Mesenchymal stem cell (in vitro differentiated cells and primary cell): Measurements from ENCODE around the gene VMP1.

ENCODE experiments used
- DNase-seq: peaks from one replicate; pipeline ENCODE4 v3.0.0-alpha.2; 2013
- H2AFZ ChIP-seq: one replicate; pipeline ENCODE4 v1.6.1; 2013; ENCODE audit warnings: low read depth, mild to moderate bottlenecking, control low read depth, inconsistent platforms, low read length, moderate library complexity
- H2AK5ac ChIP-seq: 2 replicates; pipeline ENCODE4 v1.6.1; 2013; ENCODE audit warnings: low read length, moderate library complexity, mild to moderate bottlenecking, inconsistent platforms; ENCODE audit not compliant: severe bottlenecking
- H2BK120ac ChIP-seq: one replicate; pipeline ENCODE4 v1.6.1; 2013; ENCODE audit warnings: low read depth, mild to moderate bottlenecking, inconsistent platforms, low read length, moderate library complexity
- H2BK12ac ChIP-seq, 2 experiments: one replicate each; pipeline ENCODE4 v1.6.1; 2013; ENCODE audit warnings: inconsistent platforms in 2 of 2, low read length in 2 of 2, mild to moderate bottlenecking in 2 of 2, moderate library complexity in 2 of 2, control low read depth in 1 of 2
- H2BK15ac ChIP-seq: one replicate; pipeline ENCODE4 v1.6.1; 2013; ENCODE audit warnings: mild to moderate bottlenecking, low read depth, inconsistent platforms; ENCODE audit not compliant: poor library complexity, severe bottlenecking
- H2BK5ac ChIP-seq: 2 replicates; pipeline ENCODE4 v1.6.1; 2013; ENCODE audit warnings: low read depth, mild to moderate bottlenecking, low read length, control low read depth, inconsistent platforms; ENCODE audit not compliant: poor library complexity, severe bottlenecking
- H3K14ac ChIP-seq, 2 experiments: one replicate each; pipeline ENCODE4 v1.6.1; 2013; ENCODE audit warnings: inconsistent platforms in 2 of 2, low read length in 2 of 2, control low read depth in 1 of 2, mild to moderate bottlenecking in 1 of 2, moderate library complexity in 1 of 2
- H3K18ac ChIP-seq, 2 experiments: one replicate each; pipeline ENCODE4 v1.6.1; 2013; ENCODE audit warnings: inconsistent platforms in 2 of 2, low read length in 2 of 2, control low read depth in 1 of 2, low read depth in 1 of 2, mild to moderate bottlenecking in 1 of 2
- H3K23ac ChIP-seq, 2 experiments: one replicate each; pipeline ENCODE4 v1.6.1; 2013; ENCODE audit warnings: inconsistent platforms in 2 of 2, low read length in 2 of 2, mild to moderate bottlenecking in 2 of 2, moderate library complexity in 2 of 2, control low read depth in 1 of 2
- H3K27ac ChIP-seq: 2 replicates; pipeline ENCODE4 v1.5.1; 2013; ENCODE audit warnings: mild to moderate bottlenecking, moderate library complexity, low read length, control low read depth, inconsistent platforms; ENCODE audit not compliant: poor library complexity, severe bottlenecking
- H3K27me3 ChIP-seq, 2 experiments: 2 replicates each; pipeline versions ENCODE4 v1.6.1 to v1.7.0; 2013; ENCODE audit warnings: low read length in 2 of 2, mild to moderate bottlenecking in 2 of 2, moderate library complexity in 2 of 2, control low read depth in 1 of 2, inconsistent platforms in 1 of 2; ENCODE audit not compliant: control insufficient read depth in 1 of 2, insufficient read depth in 1 of 2
- H3K36me3 ChIP-seq, 2 experiments: 2 replicates each; pipeline versions ENCODE4 v1.6.1 to v1.7.0; 2013; ENCODE audit warnings: low read length in 2 of 2, control low read depth in 1 of 2, inconsistent platforms in 1 of 2, low read depth in 1 of 2, mild to moderate bottlenecking in 1 of 2; ENCODE audit not compliant: insufficient read depth in 2 of 2, control insufficient read depth in 1 of 2
- H3K4ac ChIP-seq, 2 experiments: one replicate each; pipeline ENCODE4 v1.6.1; 2013; ENCODE audit warnings: inconsistent platforms in 2 of 2, low read length in 2 of 2, mild to moderate bottlenecking in 2 of 2, moderate library complexity in 2 of 2, control low read depth in 1 of 2, low read depth in 1 of 2
- H3K4me1 ChIP-seq: 2 replicates; pipeline ENCODE4 v1.6.1; 2013; ENCODE audit warnings: low read depth, low read length, control low read depth; ENCODE audit not compliant: control insufficient read depth, insufficient read depth
- H3K4me2 ChIP-seq: 2 replicates; pipeline ENCODE4 v1.6.1; 2013; ENCODE audit warnings: low read length, mild to moderate bottlenecking, inconsistent platforms; ENCODE audit not compliant: poor library complexity, severe bottlenecking
- H3K4me3 ChIP-seq, 2 experiments: 2 replicates each; pipeline versions ENCODE4 v1.5.1 to v1.7.0; 2013; ENCODE audit warnings: low read length in 2 of 2, mild to moderate bottlenecking in 2 of 2, control low read depth in 1 of 2, low read depth in 1 of 2; ENCODE audit not compliant: insufficient read depth in 1 of 2
- H3K79me1 ChIP-seq: replicated peaks from 2 replicates; pipeline ENCODE4 v1.6.1; 2013; ENCODE audit warnings: mild to moderate bottlenecking, control low read depth, low read length, inconsistent platforms; ENCODE audit not compliant: poor library complexity, severe bottlenecking
- H3K9ac ChIP-seq: 2 replicates; pipeline ENCODE4 v1.7.0; 2013; ENCODE audit warnings: mild to moderate bottlenecking, low read length, moderate library complexity
- H3K9me3 ChIP-seq: 2 replicates; pipeline ENCODE4 v1.7.0; 2013; ENCODE audit warnings: mild to moderate bottlenecking, low read length; ENCODE audit not compliant: control insufficient read depth
- H4K8ac ChIP-seq: one replicate; pipeline ENCODE4 v1.6.1; 2013; ENCODE audit warnings: inconsistent platforms, mild to moderate bottlenecking, low read length, moderate library complexity
- H4K91ac ChIP-seq: one replicate; pipeline ENCODE4 v1.6.1; 2013; ENCODE audit warnings: mild to moderate bottlenecking, low read length, inconsistent platforms
- WGBS: methylation state at CpG from one replicate; pipeline ENCODE4 v1.1.7; 2013; ENCODE audit warnings: mixed read lengths; 5-methylcytosine and 5-hydroxymethylcytosine counted together

Gene VMP1

DNA sequence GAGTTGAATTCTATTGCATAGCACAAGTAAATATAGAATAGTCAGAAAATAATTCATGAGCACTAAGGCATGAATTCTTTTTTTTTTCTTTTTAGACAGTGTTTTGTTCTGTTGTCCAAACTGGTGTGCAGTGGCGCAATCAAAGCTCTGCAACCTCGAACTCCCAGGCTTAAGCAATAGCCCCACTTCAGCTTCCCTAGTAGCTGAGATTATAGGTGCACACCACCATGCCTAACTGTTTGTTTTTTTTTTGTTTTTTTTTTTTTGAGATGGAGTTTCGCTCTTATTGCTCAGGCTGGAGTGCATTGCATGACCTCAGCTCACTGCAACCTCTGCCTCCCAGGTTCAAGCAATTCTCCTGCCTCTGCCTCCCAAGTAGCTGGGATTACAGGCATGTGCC lies 168.7 kb downstream of the VMP1 start:
- H3K23ac ChIP-seq: no peak overlapping the region
- H4K8ac ChIP-seq: no peak overlapping the region
- no peak overlapping the region for H2AFZ ChIP-seq
- H3K4ac ChIP-seq: no peak overlapping the region
- peaks cover 5% of the 10 kb centered on the region for H3K79me1 ChIP-seq
- H2BK5ac ChIP-seq: no peak overlapping the region
- H2BK120ac ChIP-seq: no peak overlapping the region
- no peak overlapping the region for H2BK12ac ChIP-seq
- peak; percentile 40 for DNase-seq
- 40% methylated on average over 1 of the region's 3 CpGs for WGBS
- H2AK5ac ChIP-seq: no peak overlapping the region
- no peak overlapping the region for H3K18ac ChIP-seq
- peaks cover 12 to 16% of the 10 kb centered on the region in 2 experiments for H3K36me3 ChIP-seq
- no peak overlapping the region for H3K9ac ChIP-seq
- H3K14ac ChIP-seq: no peak overlapping the region
- H3K27ac ChIP-seq: no peak overlapping the region
- H3K4me3 ChIP-seq: no peak overlapping the region
- no peaks in the 10 kb centered on the region for H3K9me3 ChIP-seq
- H2BK15ac ChIP-seq: no peak overlapping the region
- H3K27me3 ChIP-seq: no peaks in the 10 kb centered on the region
- H3K4me2 ChIP-seq: no peak overlapping the region
- H4K91ac ChIP-seq: no peak overlapping the region
- no peaks in the 10 kb centered on the region for H3K4me1 ChIP-seq

DNA sequence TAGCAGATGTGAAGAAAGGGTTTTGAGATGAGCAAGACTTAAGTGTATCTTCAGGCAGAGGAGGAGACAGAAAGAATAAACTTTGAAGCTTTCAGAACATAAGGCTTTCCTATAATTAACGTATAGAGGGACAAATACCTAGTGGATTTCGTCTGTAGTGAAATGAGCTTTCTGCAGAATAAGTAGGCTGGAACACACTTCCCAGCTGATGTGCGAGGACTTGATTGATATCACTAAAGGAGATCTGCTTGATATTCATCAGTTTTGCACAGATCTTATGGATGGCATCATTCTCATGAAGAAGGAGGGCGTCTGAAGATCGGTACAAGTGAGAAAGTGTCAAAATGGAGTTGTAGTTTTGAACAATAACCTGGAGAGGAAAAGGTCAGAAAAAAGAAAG lies 170.5 kb downstream of the VMP1 start:
- Histone ChIP-seq H3K23ac (no peak overlapping the region), H2BK5ac (no peak overlapping the region), H3K14ac (no peak overlapping the region), H2AFZ (no peak overlapping the region), H2BK12ac (no peak overlapping the region), H2BK120ac (no peak overlapping the region), H3K18ac (no peak overlapping the region), H3K27me3 (no peaks in the 10 kb centered on the region), H2BK15ac (no peak overlapping the region), H3K36me3 (peaks cover 12 to 16% of the 10 kb centered on the region in 2 experiments), H3K27ac (no peak overlapping the region), H4K91ac (no peak overlapping the region), H3K4me2 (no peak overlapping the region), H3K4me1 (no peaks in the 10 kb centered on the region), H3K9ac (no peak overlapping the region), H4K8ac (no peak overlapping the region), H3K79me1 (peaks cover 5% of the 10 kb centered on the region), H3K9me3 (no peaks in the 10 kb centered on the region), H3K4me3 (no peak overlapping the region), H3K4ac (no peak overlapping the region), H2AK5ac (no peak overlapping the region)
- WGBS: 96% methylated on average over 5 of the region's 5 CpGs
- no peak for DNase-seq

DNA sequence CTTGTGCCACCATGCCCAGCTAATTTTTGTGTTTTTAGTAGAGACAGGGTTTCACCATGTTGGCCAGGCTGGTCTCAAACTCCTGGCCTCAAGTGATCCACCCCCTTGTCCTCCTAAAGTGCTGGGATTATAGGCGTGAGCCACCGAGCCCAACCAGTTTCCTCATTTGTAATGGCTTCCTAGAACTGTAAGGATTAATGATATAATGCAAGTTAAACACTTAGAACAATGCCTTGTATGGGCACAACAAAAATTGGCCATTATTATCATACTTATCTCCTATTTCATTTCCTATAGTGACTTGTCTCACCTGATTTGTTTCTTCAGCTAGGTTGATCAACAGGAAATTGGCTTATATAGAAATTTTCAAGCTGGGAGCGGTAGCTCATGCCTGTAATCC lies 171.2 kb downstream of the VMP1 start:
- H3K23ac ChIP-seq: no peak overlapping the region
- no peak overlapping the region for H2BK5ac ChIP-seq
- H2AFZ ChIP-seq: no peak overlapping the region
- no peak overlapping the region for H2BK15ac ChIP-seq
- H3K4me1 ChIP-seq: no peaks in the 10 kb centered on the region
- no peak overlapping the region for H3K4me3 ChIP-seq
- no peak for DNase-seq
- H3K14ac ChIP-seq: no peak overlapping the region
- H3K4me2 ChIP-seq: no peak overlapping the region
- WGBS: no CpG with 5 or more reads among the region's 3 CpGs
- no peak overlapping the region for H3K18ac ChIP-seq
- peaks cover 13 to 20% of the 10 kb centered on the region in 2 experiments for H3K36me3 ChIP-seq
- no peaks in the 10 kb centered on the region for H3K9me3 ChIP-seq
- no peak overlapping the region for H2AK5ac ChIP-seq
- peaks cover 5% of the 10 kb centered on the region for H3K79me1 ChIP-seq
- H4K91ac ChIP-seq: no peak overlapping the region
- H3K27ac ChIP-seq: no peak overlapping the region
- H3K27me3 ChIP-seq: no peaks in the 10 kb centered on the region
- no peak overlapping the region for H2BK120ac ChIP-seq
- H3K4ac ChIP-seq: no peak overlapping the region
- no peak overlapping the region for H3K9ac ChIP-seq
- H2BK12ac ChIP-seq: no peak overlapping the region
- no peak overlapping the region for H4K8ac ChIP-seq

DNA sequence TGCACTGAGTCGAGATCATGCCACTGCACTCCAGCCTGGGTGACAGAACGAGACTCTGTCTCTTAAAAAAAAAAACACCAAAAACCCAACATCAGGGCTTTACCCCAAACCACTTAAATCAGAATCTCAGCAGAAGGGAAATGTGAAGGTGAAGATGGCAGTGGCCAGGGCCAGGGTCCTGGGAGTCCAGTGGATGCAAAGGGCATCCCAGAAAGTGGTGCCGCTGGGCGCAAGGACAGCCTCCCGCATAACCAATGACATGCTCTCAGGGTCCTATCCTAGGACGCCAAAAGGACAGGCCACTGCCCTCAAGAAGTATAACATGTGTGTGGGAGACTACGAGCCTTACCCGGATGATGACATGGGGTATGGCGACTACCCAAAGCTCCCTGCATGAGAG lies 177.4 kb downstream of the VMP1 start:
- Histone ChIP-seq H3K27ac (no peak overlapping the region), H3K4me2 (no peak overlapping the region), H2BK5ac (no peak overlapping the region), H3K9me3 (no peaks in the 10 kb centered on the region), H3K36me3 (peaks cover 14 to 16% of the 10 kb centered on the region in 2 experiments), H4K91ac (no peak overlapping the region), H3K18ac (no peak overlapping the region), H3K4me1 (no peaks in the 10 kb centered on the region), H3K4me3 (no peak overlapping the region), H3K23ac (no peak overlapping the region), H4K8ac (no peak overlapping the region), H3K14ac (no peak overlapping the region), H2BK15ac (no peak overlapping the region), H2BK12ac (no peak overlapping the region), H3K4ac (no peak overlapping the region), H3K27me3 (no peaks in the 10 kb centered on the region), H2AK5ac (no peak overlapping the region), H3K79me1 (peaks cover 8% of the 10 kb centered on the region), H2AFZ (no peak overlapping the region), H2BK120ac (no peak overlapping the region), H3K9ac (no peak overlapping the region)
- 98% methylated on average over 7 of the region's 9 CpGs for WGBS
- DNase-seq: no peak
